BJ (cell line): ENCODE results near the gene APLNR. TPM values are rescaled to one million over a fixed set of nuclear protein-coding genes. Genes with fewer than 3 reads are reported as not detected.

ENCODE experiments used
- CTCF ChIA-PET: fragments of 350-600 bp; formaldehyde crosslinking; extraction: SDS; loops from one replicate; lab custom pipeline; 2021; ENCODE audit warnings: antibody characterized with exemption, inconsistent platforms; lab: Yijun Ruan, JAX
- POLR2A ChIA-PET: fragments of 300-600 bp; sonication (Branson Sonifier 250); formaldehyde crosslinking; extraction: SDS; loops from one replicate; lab custom pipeline; 2021; ENCODE audit warnings: antibody characterized with exemption; lab: Charles Lee
- DNase-seq: peaks from one replicate; pipeline ENCODE4 v3.0.0-alpha.2; 2011; ENCODE audit warnings: low read depth
- H3K27me3 ChIP-seq: 2 replicates; pipeline ENCODE4 v1.6.0; 2011; ENCODE audit warnings: low read length; ENCODE audit not compliant: control insufficient read depth, insufficient read depth
- H3K36me3 ChIP-seq: 2 replicates; pipeline ENCODE4 v1.5.1; 2011; ENCODE audit warnings: low read length; ENCODE audit not compliant: control insufficient read depth, insufficient read depth
- H3K4me3 ChIP-seq: 2 replicates; pipeline ENCODE4 v1.5.1; 2011; ENCODE audit warnings: low read depth, mild to moderate bottlenecking, control low read depth, low read length
- CTCF ChIP-seq: IDR thresholded peaks from 2 replicates; pipeline ENCODE4 v1.5.1; 2011; ENCODE audit warnings: low read depth, mild to moderate bottlenecking, control low read depth, inconsistent platforms, low read length, moderate library complexity; ENCODE audit not compliant: insufficient read depth
- polyA plus RNA-seq: library from polyadenylated mRNA; depleted of rRNA; stranded (reverse); fragments of >200 nt; gene quantifications from 2 replicates; pipeline ENCODE4 v1.2.3, GENCODE V29; 2011

The APLNR gene
- polyA plus RNA-seq, 1 experiment = not detected

- POLR2A ChIA-PET = no interaction called here
Observed at GRCh38 chr11:57197762-57198161, 39.3 kb downstream of the APLNR start.

DNA sequence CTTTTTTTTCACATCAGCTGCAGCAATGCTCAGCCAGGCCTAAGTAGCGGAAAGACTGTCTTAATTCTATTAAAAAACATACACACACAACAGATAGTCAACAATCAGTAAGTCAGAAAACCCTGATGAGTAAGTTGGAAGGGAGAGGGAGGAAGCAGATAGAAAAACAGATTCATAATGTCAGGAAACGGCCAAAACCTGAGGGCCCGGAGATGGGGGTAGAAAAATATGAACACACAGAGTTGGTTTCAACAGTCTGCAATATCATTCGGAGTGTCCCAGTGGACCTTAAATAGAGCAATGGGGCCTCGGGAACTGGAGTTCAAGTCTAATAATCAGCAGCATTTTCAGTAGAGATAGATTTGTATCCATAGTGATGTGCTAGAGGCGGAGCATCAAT is 40.5 kb downstream of the APLNR start:
- ChIA-PET POLR2A (no interaction called here), CTCF (interaction anchor here (1.8 to 2.2 kb wide), 2 partner anchors 8 to 53 kb away, joined by 4 to 12 read pairs; no protein-coding TSS in a partner anchor)
- DNase-seq = no peak
- TF ChIP-seq CTCF = no peak
- H3K4me3 ChIP-seq = no peak overlapping the region
- H3K27me3 ChIP-seq = peaks cover 4% of the 10 kb centered on the region; the same call in 1 of the 2 replicates
- H3K36me3 ChIP-seq = no peaks in the 10 kb centered on the region

More at GRCh38 chr11:57197762-57198161, 39.3 kb downstream of the APLNR start:
- H3K27me3 ChIP-seq = peaks cover 9% of the 10 kb centered on the region; the same call in 1 of the 2 replicates
- TF ChIP-seq CTCF = no peak
- no peaks in the 10 kb centered on the region for H3K36me3 ChIP-seq
- DNase-seq = no peak
- CTCF ChIA-PET = interaction anchor here (1.1 to 2.2 kb wide), 3 partner anchors 10 to 51 kb away, joined by 3 to 12 read pairs (median 3); no protein-coding TSS in a partner anchor
- H3K4me3 ChIP-seq = no peak overlapping the region

DNA sequence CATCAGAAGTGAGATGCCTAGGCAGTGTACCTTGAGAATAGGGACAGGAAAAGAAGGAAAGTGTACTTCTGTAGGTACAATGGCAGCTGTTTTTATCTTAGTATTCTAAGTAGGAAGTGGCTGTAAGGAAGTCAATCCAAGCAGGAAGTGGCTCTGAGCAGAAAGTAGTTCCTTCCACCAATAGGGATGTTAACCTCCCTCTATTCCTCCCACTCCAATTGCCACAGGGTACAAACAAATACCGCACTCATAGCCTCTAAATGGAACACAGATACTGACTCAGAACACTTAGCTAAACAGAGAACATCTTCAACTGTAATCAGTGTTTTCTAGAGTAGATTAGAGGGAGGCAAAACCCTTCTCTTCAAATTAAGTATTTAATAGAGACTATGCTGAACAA is 44.7 kb downstream of the APLNR start:
- Histone ChIP-seq H3K4me3 (no peak overlapping the region), H3K27me3 (peaks cover 2% of the 10 kb centered on the region; the same call in 1 of the 2 replicates), H3K36me3 (no peaks in the 10 kb centered on the region)
- TF ChIP-seq CTCF = no peak
- ChIA-PET POLR2A (no interaction called here), CTCF (no interaction called here)
- no peak for DNase-seq

- ChIA-PET POLR2A (no interaction called here), CTCF (no interaction called here)
- Histone ChIP-seq H3K4me3 (no peak overlapping the region), H3K36me3 (no peaks in the 10 kb centered on the region), H3K27me3 (peaks cover 2% of the 10 kb centered on the region; the same call in 1 of the 2 replicates)
- DNase-seq = no peak
- no peak for TF ChIP-seq CTCF
Observed at GRCh38 chr11:57191311-57192219, 45.5 kb downstream of the APLNR start.

DNA sequence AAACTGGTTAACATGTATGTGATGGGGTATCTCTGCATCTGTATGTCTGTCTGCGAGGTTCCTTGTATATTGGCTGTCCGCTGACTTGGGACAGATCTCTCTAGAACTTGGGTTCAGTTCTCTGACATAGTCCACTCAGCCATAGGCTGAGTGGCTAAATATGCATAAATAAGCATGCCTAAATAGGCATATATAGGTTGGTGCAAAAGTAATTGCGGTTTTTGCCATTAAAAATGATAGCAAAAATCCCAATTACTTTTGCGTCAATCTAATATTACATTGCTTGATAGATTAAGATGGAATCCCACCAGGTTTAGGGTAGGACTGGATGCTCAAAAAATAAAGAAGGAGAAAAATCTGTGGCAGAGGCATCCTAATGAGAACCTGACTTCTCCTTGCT is 46.5 kb downstream of the APLNR start:
- H3K4me3 ChIP-seq = no peak overlapping the region
- CTCF ChIA-PET = interaction anchor here (2.3 kb wide), 1 partner anchor 59 kb away, joined by 5 read pairs; no protein-coding TSS in a partner anchor

More for the DNA sequence above, 46.5 kb downstream of the APLNR start:
- POLR2A ChIA-PET = no interaction called here
- DNase-seq = no peak
- no peak for TF ChIP-seq CTCF
- peaks cover 2% of the 10 kb centered on the region; the same call in 1 of the 2 replicates for H3K27me3 ChIP-seq
- no peaks in the 10 kb centered on the region for H3K36me3 ChIP-seq
